NCI-H2196 (cell line): Measurements from ENCODE around the gene LTBP3.

Source experiments
- DNase-seq: peaks from one replicate; lab custom pipeline; 2025; ENCODE audit not compliant: unreplicated experiment; lab: John Stamatoyannopoulos, UW

Gene LTBP3

DNA sequence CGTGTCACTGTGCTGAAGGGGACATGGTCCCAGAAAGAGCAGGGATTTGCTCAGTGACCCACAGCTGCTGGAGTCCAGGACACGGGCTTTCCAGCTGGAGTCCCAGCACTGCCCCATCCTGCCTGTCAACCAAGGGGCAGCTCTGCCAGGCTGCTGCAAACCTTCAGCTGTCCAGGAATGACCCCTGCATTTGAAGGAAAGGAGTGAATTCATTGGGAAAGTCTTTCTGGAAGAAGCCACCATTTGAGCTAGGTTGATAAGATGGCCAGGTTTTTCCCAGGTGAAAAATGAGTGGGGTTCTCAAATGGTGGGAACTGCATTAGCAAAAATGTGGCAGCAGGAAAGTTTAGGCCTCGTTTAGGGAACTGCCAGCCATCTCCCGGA, 28.1 kb upstream of the LTBP3 start:
- no peak for DNase-seq

DNA sequence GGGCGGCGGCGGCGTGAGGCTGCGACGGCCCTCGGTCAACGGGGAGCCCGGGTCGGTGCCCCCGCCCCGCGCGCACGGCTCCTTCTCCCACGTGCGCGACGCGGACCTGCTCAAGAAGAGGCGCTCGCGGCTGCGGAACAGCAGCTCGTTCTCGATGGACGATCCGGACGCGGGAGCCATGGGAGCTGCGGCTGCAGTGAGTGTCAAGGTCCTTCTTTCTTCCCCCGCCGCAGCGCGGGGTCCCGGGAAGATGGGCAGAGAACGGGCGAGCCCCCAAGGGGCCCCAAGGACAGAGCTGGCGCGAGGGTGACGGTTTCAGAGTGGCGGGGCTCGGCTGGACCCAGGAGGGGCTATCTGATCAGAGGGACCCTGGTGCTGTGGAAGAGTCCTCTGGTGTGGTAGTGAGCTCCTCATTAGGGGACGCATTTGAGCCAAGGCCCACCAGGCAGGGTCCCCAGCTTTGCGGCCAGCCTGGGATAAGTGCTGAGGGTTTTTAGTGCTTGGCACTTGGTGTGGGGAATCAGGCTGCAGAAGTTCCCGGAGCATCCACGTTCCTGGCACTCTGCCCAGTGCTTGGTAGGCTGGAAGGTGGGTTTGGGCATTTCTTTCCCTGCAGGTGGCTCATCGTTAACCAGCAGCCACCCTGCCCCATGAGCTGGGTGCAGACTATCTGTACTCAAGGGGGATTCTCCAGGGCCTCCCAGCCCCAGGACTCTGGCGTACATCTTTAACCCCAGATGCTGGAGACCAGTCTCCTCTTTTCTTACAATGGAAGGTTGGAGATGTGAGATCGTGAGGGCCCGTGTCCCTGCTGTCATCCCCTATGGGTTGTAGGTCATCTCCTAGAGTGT, 27.5 kb upstream of the LTBP3 start:
- DNase-seq, result no peak

DNA sequence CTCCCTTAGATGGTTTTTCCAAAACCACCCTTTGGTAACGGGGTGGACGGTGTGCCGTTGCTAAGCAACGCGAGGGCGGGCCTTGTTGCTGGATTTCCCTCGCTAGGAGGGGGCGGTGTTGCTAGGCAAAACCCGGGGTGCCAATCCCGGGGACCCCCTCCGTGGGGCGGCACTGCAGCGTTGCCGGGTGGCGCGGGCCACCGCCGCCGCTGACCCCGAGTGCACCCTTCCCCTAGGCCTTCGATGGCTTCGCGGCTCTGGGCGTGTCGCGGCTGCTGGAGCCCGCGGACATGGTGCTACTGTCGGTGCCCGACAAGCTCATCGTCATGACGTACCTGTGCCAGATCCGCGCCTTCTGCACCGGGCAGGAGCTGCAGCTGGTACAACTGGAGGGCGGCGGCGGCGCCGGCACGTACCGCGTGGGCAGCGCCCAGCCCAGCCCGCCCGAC, 26.6 kb upstream of the LTBP3 start:
- DNase-seq, result no peak

DNA sequence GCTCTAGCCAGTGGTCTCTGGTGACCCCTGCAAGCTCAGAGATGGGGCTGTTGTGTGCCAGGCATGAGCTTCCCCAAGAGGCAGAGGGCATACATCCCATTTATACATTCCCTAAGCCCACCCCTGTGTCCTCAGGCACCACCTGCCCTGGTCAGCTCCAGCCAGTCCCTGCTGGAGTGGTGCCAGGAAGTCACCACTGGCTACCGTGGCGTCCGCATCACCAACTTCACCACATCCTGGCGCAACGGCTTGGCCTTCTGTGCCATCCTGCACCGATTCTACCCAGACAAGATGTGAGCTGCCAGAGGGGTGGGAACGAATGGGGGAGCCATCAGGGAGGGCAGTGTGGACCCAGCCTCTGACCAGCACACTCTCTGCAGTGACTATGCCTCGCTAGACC, 25.9 kb upstream of the LTBP3 start:
- DNase-seq, result no peak

DNA sequence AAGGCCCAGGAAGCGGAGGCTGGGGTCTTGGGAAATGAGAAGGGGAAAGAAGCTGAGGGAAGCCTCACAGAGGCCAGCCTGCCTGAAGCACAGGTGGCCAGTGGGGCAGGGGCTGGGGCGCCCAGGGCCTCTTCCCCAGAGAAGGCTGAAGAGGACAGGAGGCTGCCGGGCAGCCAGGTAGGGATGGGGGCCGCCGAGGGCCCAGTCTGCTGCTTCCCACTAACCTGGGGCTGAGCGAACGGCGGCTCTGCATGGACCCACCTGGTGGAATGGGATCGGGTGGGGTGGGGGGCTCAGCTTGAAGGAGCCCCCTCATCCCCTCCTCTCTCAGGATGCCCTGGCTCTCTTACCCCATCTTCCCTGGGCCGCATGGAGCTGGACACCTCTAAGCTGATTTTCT, 25.4 kb upstream of the LTBP3 start:
- DNase-seq, result no peak

DNA sequence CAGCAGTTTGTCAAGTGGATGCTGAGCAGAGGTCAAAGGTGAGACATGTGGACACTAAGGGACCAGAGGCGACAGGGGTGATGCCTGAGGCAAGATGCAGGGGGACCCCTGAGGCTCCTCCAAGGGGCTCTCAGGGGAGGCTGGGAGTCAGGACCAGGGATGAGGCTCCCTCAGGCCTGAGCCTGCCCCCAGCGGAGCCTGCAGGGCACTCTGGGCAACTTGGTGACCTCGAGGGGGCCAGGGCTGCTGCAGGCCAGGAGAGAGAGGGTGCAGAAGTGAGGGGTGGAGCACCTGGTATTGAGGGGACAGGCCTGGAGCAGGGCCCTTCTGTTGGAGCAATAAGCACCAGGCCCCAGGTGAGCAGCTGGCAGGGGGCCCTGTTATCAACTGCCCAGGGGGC, 23.8 kb upstream of the LTBP3 start:
- DNase-seq, result no peak

DNA sequence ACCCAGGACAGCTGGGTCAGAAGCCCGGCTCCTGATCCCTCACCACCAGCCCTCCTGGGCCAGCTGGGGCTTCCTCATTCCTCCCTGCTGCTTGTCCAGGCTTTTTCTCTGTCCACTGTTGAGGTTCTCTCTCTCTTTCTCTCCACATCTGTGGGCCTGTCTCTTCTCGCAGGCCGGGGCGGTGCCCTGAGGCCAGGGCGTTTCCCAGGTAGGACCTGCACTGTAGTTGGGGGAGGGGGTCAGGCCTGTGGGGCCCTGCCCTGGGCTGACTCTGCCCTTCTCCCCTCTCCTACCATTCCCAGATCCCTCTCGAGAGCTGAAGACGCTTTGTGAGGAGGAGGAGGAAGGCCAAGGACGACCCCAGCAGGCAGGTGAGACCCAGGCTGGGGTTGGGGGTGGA, 22.6 kb upstream of the LTBP3 start:
- no peak for DNase-seq

DNA sequence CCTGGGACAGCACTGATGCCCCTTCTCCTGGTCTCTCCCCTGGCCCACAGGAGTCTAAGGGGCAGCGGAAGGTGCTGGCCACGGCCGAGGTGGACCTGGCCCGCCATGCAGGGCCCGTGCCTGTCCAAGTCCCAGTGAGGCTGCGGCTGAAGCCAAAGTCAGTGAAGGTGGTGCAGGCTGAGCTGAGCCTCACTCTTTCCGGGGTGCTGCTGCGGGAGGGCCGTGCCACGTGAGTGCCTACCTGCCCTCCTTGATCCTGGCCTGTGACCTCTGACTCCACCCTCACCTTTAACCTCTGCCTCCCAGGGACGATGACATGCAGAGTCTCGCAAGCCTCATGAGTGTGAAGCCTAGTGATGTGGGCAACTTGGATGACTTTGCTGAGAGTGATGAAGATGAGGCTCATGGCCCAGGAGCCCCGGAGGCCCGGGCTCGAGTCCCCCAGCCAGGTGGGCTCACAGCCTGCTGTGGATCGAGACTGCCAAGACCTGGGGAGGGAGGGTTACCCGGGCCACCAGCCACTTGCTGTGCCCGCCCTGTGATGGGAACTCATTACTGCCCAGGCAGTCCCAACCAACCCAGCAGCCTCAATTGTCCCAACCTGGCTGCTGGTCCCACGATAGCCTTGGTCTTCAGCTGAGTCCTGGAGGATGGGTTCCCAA, 22.0 kb upstream of the LTBP3 start:
- DNase-seq, result no peak

DNA sequence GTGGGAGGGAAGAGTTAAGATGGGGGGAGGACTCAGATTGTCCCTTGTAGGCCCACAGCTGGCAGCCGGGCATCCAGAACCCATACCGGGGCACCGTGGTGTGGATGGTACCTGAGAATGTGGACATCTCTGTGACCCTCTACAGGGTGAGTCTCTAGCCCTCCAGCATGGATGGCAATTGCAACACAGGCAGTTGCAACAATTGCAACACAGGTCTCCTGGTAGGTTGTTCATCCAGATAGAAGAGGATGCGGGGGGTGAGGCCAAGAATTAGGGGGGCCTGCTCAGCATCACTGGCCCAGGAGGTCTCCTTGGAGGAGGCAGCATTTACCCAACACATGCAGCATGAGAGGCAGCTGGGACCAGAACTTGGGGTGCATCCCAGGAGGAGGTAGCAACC, 21.1 kb upstream of the LTBP3 start:
- DNase-seq, result no peak

DNA sequence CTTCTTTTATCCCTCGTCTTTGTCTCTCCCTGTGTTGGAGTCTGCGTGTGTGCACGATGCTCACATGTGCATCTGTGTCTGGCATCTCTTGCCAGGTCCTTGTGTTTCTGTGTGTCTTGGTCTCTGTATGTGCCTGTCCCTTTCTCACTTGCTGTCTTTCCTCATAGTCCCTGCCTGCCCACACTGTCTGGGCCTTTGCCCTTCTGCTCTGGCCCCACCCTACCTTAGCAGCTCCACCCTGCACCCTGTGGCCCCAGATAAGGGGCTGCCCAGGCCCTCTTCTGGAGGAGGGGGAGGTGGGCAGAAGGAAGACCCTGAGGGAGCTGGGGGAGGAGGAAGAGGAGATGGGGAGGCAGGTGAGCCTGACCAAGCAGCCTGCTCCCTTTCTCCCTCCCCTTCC, 20.5 kb upstream of the LTBP3 start:
- DNase-seq, result no peak

DNA sequence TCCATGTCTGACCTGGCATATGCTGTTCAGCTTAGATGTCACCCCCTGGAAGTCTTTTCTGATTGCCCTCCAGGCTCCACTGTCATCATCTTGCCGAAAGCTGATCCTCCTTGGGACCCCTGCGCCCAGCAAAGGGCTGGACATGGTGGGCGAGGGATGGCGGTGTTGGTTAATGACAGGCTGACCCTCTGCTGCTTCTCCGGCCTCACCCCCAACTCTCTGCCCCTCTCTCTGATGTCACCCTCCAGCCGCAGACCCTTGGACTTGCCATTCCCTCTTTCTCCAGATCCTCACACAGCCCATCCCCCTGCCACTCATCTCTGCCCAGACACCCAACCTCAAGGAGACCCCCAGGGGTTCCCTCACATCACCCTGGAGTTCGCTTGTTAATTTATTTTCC, 20.0 kb upstream of the LTBP3 start:
- no peak for DNase-seq

DNA sequence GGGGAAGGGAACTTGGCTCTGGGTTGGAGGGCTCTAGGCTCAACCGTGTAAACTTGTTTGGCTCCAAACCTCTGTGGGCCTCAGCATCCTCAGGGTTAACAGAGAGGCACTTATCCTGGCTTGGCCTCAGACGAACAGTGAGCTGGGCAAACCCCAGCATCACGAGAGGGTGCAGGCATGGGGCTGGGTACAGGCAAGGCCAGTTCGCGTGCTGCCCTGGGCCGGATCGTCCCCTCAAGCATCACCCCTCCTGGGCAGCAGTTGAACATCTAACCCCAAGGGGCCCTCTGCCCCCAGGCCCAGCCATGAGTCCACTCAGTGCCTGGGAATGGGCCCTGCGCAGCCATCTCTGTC, 19.6 kb upstream of the LTBP3 start:
- DNase-seq, result no peak

DNA sequence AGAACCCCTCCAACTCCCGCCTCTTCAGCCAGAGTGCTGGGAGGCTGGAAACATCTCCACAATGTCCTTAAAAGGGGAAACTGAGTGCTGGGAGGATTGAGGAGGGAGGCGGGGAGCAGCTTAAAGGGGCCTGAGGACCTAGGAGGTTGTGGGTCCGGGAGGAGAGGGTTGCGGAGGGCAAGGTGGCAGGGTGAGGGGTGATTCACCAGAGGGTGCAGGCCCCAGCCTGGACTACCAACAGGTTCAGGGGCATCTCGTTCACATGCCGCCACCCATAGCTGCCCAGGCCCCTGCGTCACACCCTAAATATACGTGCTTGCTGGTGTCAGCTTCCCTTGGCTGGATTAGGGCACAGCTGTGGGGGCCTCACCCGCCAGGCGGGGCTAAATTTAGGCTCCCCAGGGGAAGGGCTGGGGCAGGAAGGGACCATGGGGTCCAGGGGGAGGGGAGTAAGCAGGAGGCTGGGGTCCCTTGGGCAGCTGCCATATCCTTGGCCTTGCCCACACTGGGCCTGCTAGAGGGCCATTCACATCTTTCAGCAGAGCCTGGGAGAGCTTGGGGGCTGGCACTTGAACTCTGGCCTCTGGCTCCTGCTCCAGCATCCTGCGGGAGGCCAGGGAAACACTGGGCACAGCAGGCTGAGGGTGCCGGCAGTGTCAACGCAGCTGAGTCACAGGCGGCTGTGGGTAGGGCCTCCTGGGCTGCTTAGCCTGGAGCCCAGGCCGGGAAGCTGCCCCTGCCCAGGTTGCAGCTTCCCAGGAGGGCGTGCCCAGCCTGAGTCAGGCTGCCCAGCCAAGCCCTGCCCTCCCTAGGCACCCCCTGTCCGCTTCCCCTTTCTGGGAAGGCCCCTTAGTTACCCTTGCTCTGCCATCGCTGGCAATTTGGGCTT, 19.0 kb upstream of the LTBP3 start:
- DNase-seq, result peak; percentile 29

DNA sequence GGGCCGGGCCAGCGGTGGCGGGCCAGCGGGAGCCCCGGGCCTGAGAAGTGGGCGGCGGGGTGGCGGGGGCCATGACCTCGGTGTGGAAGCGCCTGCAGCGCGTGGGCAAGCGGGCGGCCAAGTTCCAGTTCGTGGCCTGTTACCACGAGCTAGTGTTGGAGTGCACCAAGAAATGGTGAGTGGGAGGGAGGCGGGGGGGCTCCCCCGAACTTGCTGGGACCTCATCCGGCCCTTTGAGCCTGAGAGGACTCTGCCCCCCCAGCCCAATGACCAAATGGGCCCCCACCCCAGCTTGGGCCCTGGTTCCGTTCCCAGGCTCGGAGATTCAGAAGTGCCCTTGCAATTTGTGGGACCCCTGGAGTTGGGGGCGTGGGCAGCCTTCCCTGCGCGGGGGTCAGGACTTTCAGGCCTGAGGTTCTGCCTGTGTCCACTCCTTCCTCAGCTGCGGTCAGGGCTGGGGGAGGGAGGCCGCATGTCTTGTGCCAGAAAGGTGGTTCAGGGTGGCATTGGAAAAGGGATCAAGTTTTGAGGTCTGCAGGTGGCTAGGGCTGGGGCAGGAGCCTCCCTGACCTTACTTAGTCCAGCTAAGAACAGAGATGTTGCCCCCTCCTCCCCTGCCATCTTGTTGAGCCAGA, 18.2 kb upstream of the LTBP3 start:
- no peak for DNase-seq

DNA sequence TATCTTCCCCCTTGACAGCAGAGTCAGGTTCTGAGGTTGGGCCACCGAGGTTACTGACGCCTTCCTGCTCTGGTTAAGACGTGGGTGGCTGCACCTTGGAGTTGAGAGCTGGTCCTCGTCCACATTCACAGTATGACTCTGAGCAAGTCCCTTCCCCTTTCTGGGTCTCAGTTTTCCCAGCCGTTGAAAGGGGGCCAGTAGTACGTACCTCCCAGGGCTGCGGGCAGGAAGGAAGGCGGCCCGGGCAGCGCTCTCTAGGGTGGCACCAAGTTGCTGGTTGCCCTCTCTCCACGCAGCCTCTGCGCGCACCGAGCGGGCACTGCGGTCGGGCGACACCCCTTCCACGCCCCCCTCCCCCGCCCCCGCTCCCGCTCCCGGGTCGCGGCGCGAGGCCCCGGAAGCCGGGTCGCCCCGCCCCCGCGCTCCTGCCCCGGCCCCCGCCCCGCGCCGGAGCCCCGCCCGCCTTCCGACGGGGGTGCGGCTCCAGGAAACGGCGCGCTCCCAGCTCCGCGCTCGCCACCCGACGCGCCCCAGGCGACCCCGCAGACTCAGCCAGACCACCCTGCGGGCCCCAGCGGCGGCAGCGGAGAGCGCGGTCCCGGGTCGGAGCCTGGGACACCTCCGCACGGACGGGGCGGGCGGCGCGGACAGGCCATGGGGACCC, 17.5 kb upstream of the LTBP3 start, which contains the start of gene EHBP1L1:
Gene EHBP1L1 (plus strand): TSS at position 486 of the 664 bp plus-strand sequence. CDS start 250 bp downstream, outside the sequence.
- DNase-seq, result peak; percentile 75

DNA sequence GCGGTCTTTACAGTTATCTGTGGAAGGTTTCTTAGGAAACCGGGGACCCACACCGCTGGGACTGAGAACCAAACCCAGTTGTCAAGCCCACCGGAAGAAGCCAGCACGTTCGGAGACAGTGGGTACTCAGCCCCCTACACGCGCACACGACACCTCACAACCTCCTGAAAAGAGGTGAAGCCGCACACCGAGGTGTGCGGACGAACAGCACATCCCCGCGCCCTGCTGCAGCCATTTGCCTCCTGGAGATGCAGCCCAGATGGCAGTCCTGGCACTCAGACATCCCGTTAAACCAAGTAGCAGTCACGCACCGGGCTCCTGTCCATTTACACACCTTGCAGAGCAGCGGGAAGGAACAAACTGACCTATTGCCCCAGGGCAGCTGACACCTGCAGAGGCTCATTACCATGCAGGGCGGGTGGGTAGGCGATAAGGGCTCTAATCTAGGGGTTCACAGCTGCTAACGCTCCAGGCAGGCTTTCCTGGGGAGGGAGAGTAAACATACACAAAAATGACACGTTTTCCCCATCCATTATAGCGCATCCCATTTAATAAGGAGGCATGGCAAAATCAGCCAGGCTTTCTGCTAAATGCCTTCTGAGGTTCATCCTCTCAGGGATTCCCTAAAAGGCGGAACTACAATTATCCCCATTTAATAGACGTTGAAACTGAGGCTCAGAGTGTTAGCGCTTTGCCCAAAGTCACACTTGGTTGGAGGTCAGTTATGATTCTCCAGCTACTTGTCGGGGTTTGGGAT, 16.8 kb upstream of the LTBP3 start:
- DNase-seq, result no peak

DNA sequence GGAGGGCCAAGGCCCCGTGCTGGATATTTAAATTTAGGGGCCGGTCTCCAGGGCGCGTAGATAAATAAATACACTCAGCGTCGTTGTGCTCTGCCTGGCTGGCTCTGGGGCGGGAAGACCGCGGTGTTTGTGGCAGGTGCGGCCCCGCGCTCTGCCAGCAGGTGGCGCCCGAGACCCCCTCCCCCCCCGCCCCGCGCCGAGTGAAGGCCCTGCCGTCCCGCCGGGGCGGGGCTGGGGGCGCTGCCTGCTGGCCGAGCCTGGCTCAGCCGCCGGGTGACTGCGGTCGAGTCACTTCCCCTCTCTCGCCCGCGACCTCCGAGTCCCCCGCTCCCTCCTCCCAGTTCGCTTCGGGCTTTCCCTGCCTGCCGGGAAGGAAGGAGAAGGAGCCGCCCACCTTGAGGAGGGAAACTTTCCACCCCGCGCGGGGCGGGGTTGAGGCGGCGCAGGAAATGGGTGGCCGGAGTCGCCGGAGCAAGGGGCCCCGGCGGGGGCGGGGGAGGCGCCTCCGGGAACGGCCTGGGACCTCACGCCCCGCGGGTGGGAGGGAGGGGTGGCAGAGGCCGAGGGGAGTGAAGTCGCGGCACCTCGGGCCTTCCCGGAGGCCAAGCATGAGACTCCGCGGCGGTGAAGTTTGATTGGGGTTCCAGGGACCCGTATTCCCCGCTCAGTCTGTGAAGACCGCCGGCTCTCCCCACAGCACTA, 16.1 kb upstream of the LTBP3 start:
- DNase-seq, result peak; percentile 91

DNA sequence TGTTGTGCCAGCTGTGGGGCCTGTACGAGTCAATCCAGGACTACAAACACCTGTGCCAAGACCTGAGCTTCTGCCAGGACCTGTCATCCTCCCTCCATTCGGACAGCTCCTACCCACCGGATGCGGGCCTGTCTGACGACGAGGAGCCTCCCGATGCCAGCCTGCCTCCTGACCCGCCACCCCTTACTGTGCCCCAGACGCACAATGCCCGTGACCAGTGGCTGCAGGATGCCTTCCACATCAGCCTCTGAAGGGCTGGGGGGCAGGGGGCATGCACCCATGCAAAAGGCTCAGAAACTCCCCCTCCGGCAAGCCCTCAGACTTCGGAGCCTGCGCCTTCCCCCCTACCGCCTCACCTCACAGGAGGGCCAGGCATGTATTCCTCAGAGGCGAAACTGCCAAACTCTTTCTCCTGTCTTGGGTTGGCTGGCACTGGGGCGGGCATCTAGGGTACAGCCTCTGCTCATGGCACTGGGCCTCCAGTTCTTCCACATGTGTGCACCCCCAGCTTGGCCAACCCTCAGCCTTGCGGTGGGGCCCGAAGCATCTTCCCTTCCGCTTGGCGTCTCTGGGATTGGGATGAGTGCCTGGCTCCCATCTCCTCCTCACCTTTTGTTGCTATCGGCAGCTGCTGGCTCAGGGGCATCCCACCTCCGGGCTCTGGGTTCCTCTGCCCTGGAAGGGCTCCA, 15.4 kb upstream of the LTBP3 start:
- DNase-seq, result no peak
